CD4-positive, alpha-beta T cell (primary cell): Measurements from ENCODE around the gene ACKR2. TPM values are rescaled to one million over a fixed set of nuclear protein-coding genes. Genes with fewer than 3 reads are reported as not detected.

Experiments used
- ATAC-seq: fragments of 200-7000 bp; cut with Tn5 transposase; one replicate; pipeline ENCODE4 v1.10.0; 2022; ENCODE audit warnings: mild to moderate bottlenecking; ENCODE audit not compliant: poor library complexity
- CTCF ChIA-PET: fragments of 350-600 bp; sonication (Branson Sonifier 250); formaldehyde crosslinking; loops from one replicate; lab custom pipeline; 2021; ENCODE audit warnings: antibody characterized with exemption, inconsistent platforms; lab: Charles Lee
- POLR2A ChIA-PET: fragments of 350-600 bp; sonication (Branson Sonifier 250); formaldehyde crosslinking; loops from one replicate; lab custom pipeline; 2021; ENCODE audit warnings: antibody characterized with exemption, inconsistent platforms; lab: Charles Lee
- DNase-seq, 14 experiments: peaks; one replicate each; pipeline ENCODE4 v3.0.0-alpha.2; 2013 to 2020; ENCODE audit warnings: mixed read lengths in 2 of 14
- H3K27ac ChIP-seq, 2 donors: one replicate each; pipeline versions ENCODE4 v1.5.1 to v1.7.0; 2013; ENCODE audit warnings: low read length in 2 of 2, low read depth in 1 of 2, mild to moderate bottlenecking in 1 of 2
- H3K27me3 ChIP-seq, 2 experiments: 1 replicate in 1 of 2; 2 replicates in 1 of 2; pipeline versions ENCODE4 v1.6.1 to v1.7.0; 2013; ENCODE audit warnings: low read length in 2 of 2, control low read depth in 1 of 2, mild to moderate bottlenecking in 1 of 2, moderate library complexity in 1 of 2; ENCODE audit not compliant: insufficient read depth in 2 of 2, control insufficient read depth in 1 of 2
- H3K36me3 ChIP-seq: one replicate; pipeline ENCODE4 v1.6.1; 2013; ENCODE audit warnings: low read length, control low read depth; ENCODE audit not compliant: insufficient read depth
- H3K4me1 ChIP-seq: one replicate; pipeline ENCODE4 v1.6.1; 2013; ENCODE audit warnings: low read length, control low read depth; ENCODE audit not compliant: insufficient read depth
- H3K4me3 ChIP-seq: one replicate; pipeline ENCODE4 v1.5.1; 2013; ENCODE audit warnings: mild to moderate bottlenecking, low read length, moderate library complexity
- H3K9me3 ChIP-seq, 2 experiments: 1 replicate in 1 of 2; 2 replicates in 1 of 2; pipeline versions ENCODE4 v1.6.1 to v1.7.0; 2013; ENCODE audit warnings: low read length in 2 of 2, mild to moderate bottlenecking in 2 of 2, control low read depth in 1 of 2, moderate library complexity in 1 of 2; ENCODE audit not compliant: control insufficient read depth in 1 of 2, insufficient read depth in 1 of 2
- H3K27ac Mint-ChIP-seq: one replicate; pipeline ENCODE4 v1.8.0; 2020; ENCODE audit warnings: mixed read lengths
- H3K27me3 Mint-ChIP-seq: one replicate; pipeline ENCODE4 v1.8.0; 2021; ENCODE audit warnings: mixed read lengths
- H3K36me3 Mint-ChIP-seq: one replicate; pipeline ENCODE4 v1.8.0; 2021; ENCODE audit warnings: low read depth, mixed read lengths
- H3K4me1 Mint-ChIP-seq: one replicate; pipeline ENCODE4 v1.8.0; 2021; ENCODE audit warnings: low read depth, mixed read lengths
- H3K4me3 Mint-ChIP-seq: one replicate; pipeline ENCODE4 v1.8.0; 2020; ENCODE audit warnings: mild to moderate bottlenecking, mixed read lengths
- H3K9me3 Mint-ChIP-seq: one replicate; pipeline ENCODE4 v1.8.0; 2020; ENCODE audit warnings: mixed read lengths
- CTCF ChIP-seq: fragments of 200-600 bp; IDR thresholded peaks from one replicate; pipeline ENCODE4 v1.8.0; 2022; ENCODE audit warnings: antibody characterized with exemption, mild to moderate bottlenecking
- intact Hi-C, 2 experiments: fragments of 100-400 bp; cut with DNase I in 1 of 2; cut with micrococcal nuclease in 1 of 2; formaldehyde crosslinking; loops; one replicate each; pipeline versions ENCODE4 v1.15.1 to v1.9.0; 2023 to 2025; cut with DNase I, micrococcal nuclease
- total RNA-seq, 174 experiments: library from RNA in 2 of 174; stranded (reverse) in 2 of 174; gene quantifications; one replicate each; pipeline ENCODE4 v1.2.3 and lab custom pipeline; 2021 to 2026

Gene ACKR2
- total RNA-seq, 2 experiments from 2014 or later: 0.42 TPM; not detected in 1

GRCh38 chr3:42800251-42800650 is 9.0 kb upstream of the ACKR2 start:
- TF ChIP-seq CTCF: no peak
- Mint-ChIP-seq H3K4me3 (peak overlapping the region; percentile 45), H3K27ac (no peak overlapping the region), H3K27me3 (peaks cover 2% of the 10 kb centered on the region), H3K36me3 (peaks cover 13% of the 10 kb centered on the region), H3K4me1 (peaks cover 58% of the 10 kb centered on the region), H3K9me3 (no peaks in the 10 kb centered on the region)
- ATAC-seq (no peak), DNase-seq (peak in 1 of 14 experiments; percentile 12)
- Histone ChIP-seq H3K27me3 (peaks cover 0 to 1% of the 10 kb centered on the region in 2 experiments), H3K4me3 (no peak overlapping the region), H3K36me3 (no peaks in the 10 kb centered on the region), H3K9me3 (no peaks in the 10 kb centered on the region), H3K27ac (no peak overlapping the region), H3K4me1 (peaks cover 23% of the 10 kb centered on the region)
- intact Hi-C loops: loop anchor here in 1 of 2 experiments (10.0 kb wide), 1 partner anchor 305 kb away; the partner anchor contains the start of gene POMGNT2
- ChIA-PET POLR2A (no interaction called here), CTCF (interaction anchor here (1.0 kb wide), 1 partner anchor 31 kb away, joined by 3 read pairs; no protein-coding TSS in a partner anchor)

DNA sequence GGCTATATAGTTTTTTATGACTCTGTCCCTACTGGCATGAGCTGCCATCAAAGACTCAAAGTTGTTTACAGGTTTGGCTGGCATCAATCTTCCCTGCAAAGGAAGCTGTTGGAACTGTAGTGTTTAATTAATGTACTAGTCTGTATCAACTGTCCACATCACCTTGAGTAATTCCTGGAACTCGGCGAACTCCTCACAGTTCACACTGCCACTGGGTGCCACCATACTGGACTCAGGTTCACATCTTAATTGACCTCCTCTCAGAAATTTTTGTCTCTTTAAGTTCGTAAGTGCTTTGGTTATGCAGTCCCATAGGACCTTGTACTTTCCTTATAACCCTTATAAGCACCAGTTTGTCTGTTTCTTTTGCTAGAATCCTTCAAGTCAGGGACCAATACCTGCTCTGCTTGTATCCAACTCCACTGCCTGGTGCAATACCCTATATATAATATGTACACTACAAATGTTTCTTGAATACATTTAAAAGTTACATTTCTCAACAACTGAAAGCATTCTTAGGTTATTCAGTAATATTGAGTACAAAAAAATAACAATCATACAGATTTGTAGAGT is 8.1 kb upstream of the ACKR2 start:
- Mint-ChIP-seq H3K4me1 (peaks cover 55% of the 10 kb centered on the region), H3K36me3 (peaks cover 13% of the 10 kb centered on the region), H3K27me3 (peaks cover 11% of the 10 kb centered on the region), H3K9me3 (no peaks in the 10 kb centered on the region), H3K4me3 (no peak overlapping the region), H3K27ac (no peak overlapping the region)
- H3K9me3 ChIP-seq: no peaks in the 10 kb centered on the region
- no peak for ATAC-seq
- no peak overlapping the region for H3K4me3 ChIP-seq
- POLR2A ChIA-PET: no interaction called here
- CTCF ChIA-PET: interaction anchor here (1.0 kb wide), 1 partner anchor 30 kb away, joined by 3 read pairs; no protein-coding TSS in a partner anchor
- DNase-seq: no peak
- H3K4me1 ChIP-seq: peaks cover 26% of the 10 kb centered on the region
- peaks cover 0 to 4% of the 10 kb centered on the region in 2 experiments for H3K27me3 ChIP-seq
- TF ChIP-seq CTCF: no peak
- no peak overlapping the region for H3K27ac ChIP-seq
- no peaks in the 10 kb centered on the region for H3K36me3 ChIP-seq
- intact Hi-C loops: loop anchor here in 1 of 2 experiments (10.0 kb wide), 1 partner anchor 304 kb away; the partner anchor contains the start of gene POMGNT2

DNA sequence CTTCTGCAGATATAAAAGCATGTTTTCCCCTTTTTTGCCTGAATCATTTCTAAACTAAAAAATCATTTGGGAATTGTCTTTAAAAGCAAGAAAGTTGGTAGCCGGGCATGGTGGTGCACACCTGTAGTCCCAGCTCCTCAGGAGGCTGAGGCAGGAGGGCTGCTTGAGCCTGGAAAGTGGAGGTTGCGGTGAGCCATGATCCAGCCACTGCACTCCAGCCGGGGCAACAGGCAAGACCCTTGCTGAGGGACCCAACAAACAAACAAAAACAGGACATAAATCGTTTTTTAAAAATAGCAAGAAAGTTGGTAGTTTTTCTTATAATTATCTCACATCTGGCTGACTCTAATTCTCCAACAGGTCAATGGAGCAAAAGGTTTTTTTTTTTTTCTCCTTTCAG is 7.5 kb upstream of the ACKR2 start:
- H3K27ac ChIP-seq: no peak overlapping the region
- Mint-ChIP-seq H3K9me3 (no peaks in the 10 kb centered on the region), H3K4me1 (peaks cover 55% of the 10 kb centered on the region), H3K4me3 (peak overlapping the region; percentile 48), H3K27ac (no peak overlapping the region), H3K36me3 (peaks cover 13% of the 10 kb centered on the region), H3K27me3 (peaks cover 14% of the 10 kb centered on the region)
- no peak overlapping the region for H3K4me3 ChIP-seq
- peaks cover 26% of the 10 kb centered on the region for H3K4me1 ChIP-seq
- POLR2A ChIA-PET: no interaction called here
- no peak for TF ChIP-seq CTCF
- no peaks in the 10 kb centered on the region for H3K9me3 ChIP-seq
- intact Hi-C loops: loop anchor here in 1 of 2 experiments (2.0 to 10.0 kb wide), 2 partner anchors 21 to 303 kb away; partner anchors contain the start of gene POMGNT2
- DNase-seq: no peak
- CTCF ChIA-PET: no interaction called here
- H3K27me3 ChIP-seq: peaks cover 0 to 4% of the 10 kb centered on the region in 2 experiments
- ATAC-seq: no peak
- H3K36me3 ChIP-seq: no peaks in the 10 kb centered on the region
